ENCODE results near the gene C20orf141.

The C20orf141 gene

DNA sequence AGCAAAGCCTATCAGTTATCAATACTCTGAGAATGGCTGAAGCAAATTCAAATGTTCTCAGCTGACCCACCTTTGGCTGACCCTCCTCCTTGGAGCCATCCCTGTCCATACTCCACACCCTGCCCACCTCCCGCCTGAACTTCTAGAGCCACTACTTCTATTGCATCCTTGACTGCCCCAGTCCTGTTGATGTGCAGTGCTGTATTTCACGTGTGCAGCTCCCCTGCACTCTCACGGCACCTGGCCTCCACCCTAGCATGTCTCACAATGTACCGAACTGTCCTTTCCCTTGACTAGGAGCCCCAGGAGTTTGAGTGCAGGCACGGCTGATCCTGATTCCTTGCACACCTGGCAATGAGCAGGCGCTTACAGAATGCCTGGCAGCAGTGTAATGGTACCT lies 21.3 kb upstream of the C20orf141 start:
- Histone ChIP-seq H4K20me1 (ENCODE audit: insufficient read depth, low read length, poor library complexity, severe bottlenecking) (peaks cover 34% of the 10 kb centered on the region), H3K4me1 (ENCODE audit: insufficient read depth, low read length, poor library complexity, severe bottlenecking) (peaks cover 15% of the 10 kb centered on the region), H3K9me3 (ENCODE audit: insufficient read depth, low read depth, low read length) (no peaks in the 10 kb centered on the region), H3K4me3 (ENCODE audit: low read length, poor library complexity, severe bottlenecking) (no peak overlapping the region), H3K4me2 (ENCODE audit: low read depth, low read length, poor library complexity, severe bottlenecking) (no peak overlapping the region), H3K27me3 (ENCODE audit: insufficient read depth, low read length, poor library complexity, severe bottlenecking) (no peaks in the 10 kb centered on the region), H3F3A (ENCODE audit: low read depth) (no peaks in the 10 kb centered on the region), H3K9ac (ENCODE audit: low read depth, low read length, poor library complexity, severe bottlenecking) (no peak overlapping the region), H2AFZ (ENCODE audit: low read length) (no peak overlapping the region), H3K36me3 (ENCODE audit: insufficient read depth, low read length) (peaks cover 51% of the 10 kb centered on the region; the same call in 1 of the 2 replicates), H3K9me2 (replicated peaks; ENCODE audit: low read depth, low read length) (no peaks in the 10 kb centered on the region), H3K79me2 (ENCODE audit: insufficient read depth, low read length) (peaks cover 33% of the 10 kb centered on the region)
- TF ChIP-seq EZH2phosphoT487 (IDR thresholded peaks at IDR 0.05; ENCODE audit: borderline replicate concordance) = no peak
- TF ChIP-seq, protein P1, sequence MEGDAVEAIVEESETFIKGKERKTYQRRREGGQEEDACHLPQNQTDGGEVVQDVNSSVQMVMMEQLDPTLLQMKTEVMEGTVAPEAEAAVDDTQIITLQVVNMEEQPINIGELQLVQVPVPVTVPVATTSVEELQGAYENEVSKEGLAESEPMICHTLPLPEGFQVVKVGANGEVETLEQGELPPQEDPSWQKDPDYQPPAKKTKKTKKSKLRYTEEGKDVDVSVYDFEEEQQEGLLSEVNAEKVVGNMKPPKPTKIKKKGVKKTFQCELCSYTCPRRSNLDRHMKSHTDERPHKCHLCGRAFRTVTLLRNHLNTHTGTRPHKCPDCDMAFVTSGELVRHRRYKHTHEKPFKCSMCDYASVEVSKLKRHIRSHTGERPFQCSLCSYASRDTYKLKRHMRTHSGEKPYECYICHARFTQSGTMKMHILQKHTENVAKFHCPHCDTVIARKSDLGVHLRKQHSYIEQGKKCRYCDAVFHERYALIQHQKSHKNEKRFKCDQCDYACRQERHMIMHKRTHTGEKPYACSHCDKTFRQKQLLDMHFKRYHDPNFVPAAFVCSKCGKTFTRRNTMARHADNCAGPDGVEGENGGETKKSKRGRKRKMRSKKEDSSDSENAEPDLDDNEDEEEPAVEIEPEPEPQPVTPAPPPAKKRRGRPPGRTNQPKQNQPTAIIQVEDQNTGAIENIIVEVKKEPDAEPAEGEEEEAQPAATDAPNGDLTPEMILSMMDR (conservative IDR thresholded peaks at IDR 0.05; ENCODE audit: low read length) = no peak

DNA sequence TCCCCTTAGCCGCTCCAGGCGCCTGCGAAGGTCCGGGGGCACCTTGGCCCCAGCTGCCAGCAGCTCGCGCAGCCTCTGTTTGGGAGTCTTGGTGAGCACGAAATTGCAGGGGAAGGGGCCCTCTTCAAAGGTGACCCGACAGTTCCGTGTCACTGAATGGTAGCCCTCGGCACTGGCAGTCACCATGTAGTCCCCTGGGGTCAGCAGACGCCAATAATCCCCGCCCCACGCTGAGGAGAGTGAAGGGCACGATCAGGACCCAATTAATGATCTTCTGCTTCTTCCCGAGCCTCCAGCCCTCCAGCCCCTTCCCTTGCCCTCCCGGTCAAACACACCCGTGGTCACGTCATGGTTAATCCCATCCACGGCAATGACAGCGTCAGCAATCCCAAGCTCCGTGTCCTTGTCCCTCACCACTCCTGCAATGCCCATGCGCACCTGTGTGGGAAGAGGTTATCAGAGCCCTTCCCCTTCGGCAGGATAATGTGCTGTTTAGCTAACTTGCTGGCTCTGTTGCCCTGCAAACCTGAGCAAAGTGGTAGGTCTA lies 20.5 kb upstream of the C20orf141 start:
- peaks cover 22% of the 10 kb centered on the region for H3K4me1 ChIP-seq (ENCODE audit: insufficient read depth, low read length, poor library complexity, severe bottlenecking)
- H3K27me3 ChIP-seq (ENCODE audit: insufficient read depth, low read length, poor library complexity, severe bottlenecking) = no peaks in the 10 kb centered on the region
- H3K79me2 ChIP-seq (ENCODE audit: insufficient read depth, low read length) = peaks cover 40% of the 10 kb centered on the region
- H3K9ac ChIP-seq (ENCODE audit: low read depth, low read length, poor library complexity, severe bottlenecking) = no peak overlapping the region
- peaks cover 37% of the 10 kb centered on the region for H4K20me1 ChIP-seq (ENCODE audit: insufficient read depth, low read length, poor library complexity, severe bottlenecking)
- no peaks in the 10 kb centered on the region for H3K9me3 ChIP-seq (ENCODE audit: insufficient read depth, low read depth, low read length)
- H3K9me2 ChIP-seq (replicated peaks; ENCODE audit: low read depth, low read length) = no peaks in the 10 kb centered on the region
- peaks cover 53% of the 10 kb centered on the region; the same call in 1 of the 2 replicates for H3K36me3 ChIP-seq (ENCODE audit: insufficient read depth, low read length)
- H3K4me3 ChIP-seq (ENCODE audit: low read length, poor library complexity, severe bottlenecking) = no peak overlapping the region
- H3F3A ChIP-seq (ENCODE audit: low read depth) = no peaks in the 10 kb centered on the region
- TF ChIP-seq EZH2phosphoT487 (IDR thresholded peaks at IDR 0.05; ENCODE audit: borderline replicate concordance) = no peak
- TF ChIP-seq, protein P1 (conservative IDR thresholded peaks at IDR 0.05; ENCODE audit: low read length) = no peak
- no peak overlapping the region for H2AFZ ChIP-seq (ENCODE audit: low read length)
- no peak overlapping the region for H3K4me2 ChIP-seq (ENCODE audit: low read depth, low read length, poor library complexity, severe bottlenecking)

DNA sequence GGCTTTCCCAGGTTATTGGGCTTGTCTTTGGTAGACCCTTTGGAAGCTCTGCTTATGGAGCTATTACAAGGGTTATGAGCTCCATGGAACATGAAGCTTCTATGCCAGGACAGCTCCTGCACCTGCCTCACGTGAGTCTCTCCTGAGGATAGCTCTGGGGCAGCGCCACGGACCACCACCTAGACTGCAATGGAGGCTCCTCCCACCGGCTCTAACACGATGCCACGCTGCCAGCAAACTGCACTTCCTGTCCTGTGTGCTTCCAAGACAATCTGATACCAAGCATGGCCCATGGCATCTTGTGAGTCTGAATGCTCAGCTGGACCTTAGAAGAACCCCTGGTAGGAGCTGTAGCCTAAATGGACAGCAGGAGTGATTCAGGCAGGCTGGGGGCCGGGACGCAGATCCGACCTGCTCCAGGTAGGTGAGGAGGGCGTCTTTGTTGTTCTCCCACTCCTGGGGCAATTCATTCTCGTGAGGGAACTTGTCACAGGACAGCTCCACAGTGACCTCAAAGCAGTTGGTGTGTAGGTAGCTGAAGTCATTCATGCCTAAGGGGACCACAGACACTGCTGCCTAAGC lies 19.8 kb upstream of the C20orf141 start:
- TF ChIP-seq, protein P1 (conservative IDR thresholded peaks at IDR 0.05; ENCODE audit: low read length) = no peak
- TF ChIP-seq EZH2phosphoT487 (IDR thresholded peaks at IDR 0.05; ENCODE audit: borderline replicate concordance) = no peak
- no peak overlapping the region for H3K4me2 ChIP-seq (ENCODE audit: low read depth, low read length, poor library complexity, severe bottlenecking)
- peaks cover 53% of the 10 kb centered on the region; the same call in 1 of the 2 replicates for H3K36me3 ChIP-seq (ENCODE audit: insufficient read depth, low read length)
- no peak overlapping the region for H3K4me3 ChIP-seq (ENCODE audit: low read length, poor library complexity, severe bottlenecking)
- peaks cover 22% of the 10 kb centered on the region for H3K4me1 ChIP-seq (ENCODE audit: insufficient read depth, low read length, poor library complexity, severe bottlenecking)
- peaks cover 5% of the 10 kb centered on the region for H3K27me3 ChIP-seq (ENCODE audit: insufficient read depth, low read length, poor library complexity, severe bottlenecking)
- H3F3A ChIP-seq (ENCODE audit: low read depth) = no peaks in the 10 kb centered on the region
- no peak overlapping the region for H3K9ac ChIP-seq (ENCODE audit: low read depth, low read length, poor library complexity, severe bottlenecking)
- peaks cover 47% of the 10 kb centered on the region for H3K79me2 ChIP-seq (ENCODE audit: insufficient read depth, low read length)
- peaks cover 37% of the 10 kb centered on the region for H4K20me1 ChIP-seq (ENCODE audit: insufficient read depth, low read length, poor library complexity, severe bottlenecking)
- H3K9me3 ChIP-seq (ENCODE audit: insufficient read depth, low read depth, low read length) = no peaks in the 10 kb centered on the region
- H2AFZ ChIP-seq (ENCODE audit: low read length) = no peak overlapping the region
- H3K9me2 ChIP-seq (replicated peaks; ENCODE audit: low read depth, low read length) = no peaks in the 10 kb centered on the region
